HL-60 (cell line): ENCODE results near the gene MYO9B.

Experiments
- DNase-seq, 2 experiments: peaks; one replicate each; pipeline ENCODE4 v3.0.0-alpha.2; 2010 to 2020; ENCODE audit warnings: low read depth in 1 of 2, low spot score in 1 of 2
- H3K27ac ChIP-seq: fragments of 250-450 bp; sonication (Bioruptor Pico); replicated peaks from 2 replicates; pipeline ENCODE4 v1.5.1; 2020; ENCODE audit warnings: mild to moderate bottlenecking, moderate library complexity
- H3K27me3 ChIP-seq: fragments of 250-450 bp; sonication (Bioruptor Pico); 2 replicates; pipeline ENCODE4 v1.5.1; 2021; ENCODE audit warnings: mild to moderate bottlenecking, moderate library complexity; ENCODE audit not compliant: insufficient read depth, poor library complexity, severe bottlenecking
- H3K4me3 ChIP-seq: replicated peaks from 2 replicates; pipeline ENCODE4 v1.5.1; 2011; ENCODE audit warnings: mild to moderate bottlenecking, control low read depth, low read length; ENCODE audit not compliant: insufficient read depth
- GABPA ChIP-seq: IDR thresholded peaks from 2 replicates; pipeline ENCODE4 v1.6.1; 2012; ENCODE audit warnings: low read depth
- POLR2AphosphoS5 ChIP-seq: IDR thresholded peaks from 2 replicates; pipeline ENCODE4 v1.6.1; 2012; ENCODE audit warnings: low read depth
- REST ChIP-seq: IDR thresholded peaks from 2 replicates; pipeline ENCODE4 v1.6.1; 2012; ENCODE audit warnings: low read depth; ENCODE audit not compliant: insufficient replicate concordance
- SPI1 ChIP-seq: IDR thresholded peaks from 2 replicates; pipeline ENCODE4 v1.6.1; 2012; ENCODE audit warnings: low read depth, mild to moderate bottlenecking, borderline replicate concordance
- long read RNA-seq: library from polyadenylated mRNA; unstranded; transcript quantifications from one replicate; pipeline ENCODE4 v2.0.0, GENCODE V29; 2020
- TF ChIP-seq, protein P1 (sequence below): IDR thresholded peaks from one replicate; pipeline ENCODE4 v1.5.1; 2011; ENCODE audit warnings: low read length, control low read depth, inconsistent platforms; ENCODE audit not compliant: insufficient read depth

The MYO9B gene, protein sequence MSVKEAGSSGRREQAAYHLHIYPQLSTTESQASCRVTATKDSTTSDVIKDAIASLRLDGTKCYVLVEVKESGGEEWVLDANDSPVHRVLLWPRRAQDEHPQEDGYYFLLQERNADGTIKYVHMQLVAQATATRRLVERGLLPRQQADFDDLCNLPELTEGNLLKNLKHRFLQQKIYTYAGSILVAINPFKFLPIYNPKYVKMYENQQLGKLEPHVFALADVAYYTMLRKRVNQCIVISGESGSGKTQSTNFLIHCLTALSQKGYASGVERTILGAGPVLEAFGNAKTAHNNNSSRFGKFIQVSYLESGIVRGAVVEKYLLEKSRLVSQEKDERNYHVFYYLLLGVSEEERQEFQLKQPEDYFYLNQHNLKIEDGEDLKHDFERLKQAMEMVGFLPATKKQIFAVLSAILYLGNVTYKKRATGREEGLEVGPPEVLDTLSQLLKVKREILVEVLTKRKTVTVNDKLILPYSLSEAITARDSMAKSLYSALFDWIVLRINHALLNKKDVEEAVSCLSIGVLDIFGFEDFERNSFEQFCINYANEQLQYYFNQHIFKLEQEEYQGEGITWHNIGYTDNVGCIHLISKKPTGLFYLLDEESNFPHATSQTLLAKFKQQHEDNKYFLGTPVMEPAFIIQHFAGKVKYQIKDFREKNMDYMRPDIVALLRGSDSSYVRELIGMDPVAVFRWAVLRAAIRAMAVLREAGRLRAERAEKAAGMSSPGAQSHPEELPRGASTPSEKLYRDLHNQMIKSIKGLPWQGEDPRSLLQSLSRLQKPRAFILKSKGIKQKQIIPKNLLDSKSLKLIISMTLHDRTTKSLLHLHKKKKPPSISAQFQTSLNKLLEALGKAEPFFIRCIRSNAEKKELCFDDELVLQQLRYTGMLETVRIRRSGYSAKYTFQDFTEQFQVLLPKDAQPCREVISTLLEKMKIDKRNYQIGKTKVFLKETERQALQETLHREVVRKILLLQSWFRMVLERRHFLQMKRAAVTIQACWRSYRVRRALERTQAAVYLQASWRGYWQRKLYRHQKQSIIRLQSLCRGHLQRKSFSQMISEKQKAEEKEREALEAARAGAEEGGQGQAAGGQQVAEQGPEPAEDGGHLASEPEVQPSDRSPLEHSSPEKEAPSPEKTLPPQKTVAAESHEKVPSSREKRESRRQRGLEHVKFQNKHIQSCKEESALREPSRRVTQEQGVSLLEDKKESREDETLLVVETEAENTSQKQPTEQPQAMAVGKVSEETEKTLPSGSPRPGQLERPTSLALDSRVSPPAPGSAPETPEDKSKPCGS (N-terminal part only)
- long read RNA-seq, partial matches to known transcripts, result 27 of 33 reads
- long read RNA-seq, other reads (novel, unspliced or antisense), result 6 of 33 reads

DNA sequence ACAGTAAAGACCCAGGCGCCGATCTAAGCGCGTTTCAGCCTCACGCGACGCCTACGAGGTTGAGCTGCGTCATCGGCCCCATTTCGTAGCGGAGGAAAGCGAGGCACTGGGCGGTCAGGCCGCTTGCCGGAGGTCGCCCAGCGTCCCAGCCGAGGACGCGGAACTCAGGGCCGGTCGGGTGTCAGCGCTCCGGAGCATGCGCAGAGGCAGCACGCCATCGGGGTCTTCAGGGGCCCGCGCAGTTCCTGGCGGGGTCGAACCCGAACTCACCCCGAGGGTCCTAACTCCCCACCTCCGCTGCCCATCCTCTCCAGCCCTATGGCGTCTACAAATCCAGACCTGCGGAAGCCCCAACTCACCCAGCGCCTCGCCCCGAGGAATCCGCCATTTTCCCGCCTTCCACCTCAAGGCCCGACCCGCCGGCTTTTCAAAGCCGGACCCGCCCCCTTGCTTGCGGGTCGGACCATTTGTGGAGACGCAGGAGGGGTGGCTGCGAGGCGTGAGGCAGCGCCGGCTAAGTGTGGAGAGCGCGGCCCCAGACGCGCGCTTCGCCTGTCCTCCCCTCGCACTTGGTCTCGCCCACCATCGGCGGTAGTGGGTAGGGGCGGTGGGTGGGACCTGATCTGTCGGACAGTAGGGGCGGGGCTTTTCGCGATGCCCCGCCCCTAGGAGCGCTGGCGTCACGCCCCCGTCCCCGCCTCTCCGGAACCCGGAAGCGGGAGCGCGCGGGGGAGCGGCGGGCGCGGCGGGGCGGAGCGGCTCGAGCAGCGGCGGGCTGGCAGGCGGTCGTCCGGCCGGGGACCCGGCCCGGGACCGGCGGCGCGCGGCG lies at the start of gene MYO9B, which contains the start of gene HAUS8:
MYO9B (plus strand) TSS at position 743 of the 829 bp plus-strand sequence. CDS start 25,941 bp downstream, outside the sequence.
HAUS8 (minus strand) TSS at position 418 of the 829 bp plus-strand sequence; CDS start at position 388, 30 bp downstream.
- TF ChIP-seq, protein P1, sequence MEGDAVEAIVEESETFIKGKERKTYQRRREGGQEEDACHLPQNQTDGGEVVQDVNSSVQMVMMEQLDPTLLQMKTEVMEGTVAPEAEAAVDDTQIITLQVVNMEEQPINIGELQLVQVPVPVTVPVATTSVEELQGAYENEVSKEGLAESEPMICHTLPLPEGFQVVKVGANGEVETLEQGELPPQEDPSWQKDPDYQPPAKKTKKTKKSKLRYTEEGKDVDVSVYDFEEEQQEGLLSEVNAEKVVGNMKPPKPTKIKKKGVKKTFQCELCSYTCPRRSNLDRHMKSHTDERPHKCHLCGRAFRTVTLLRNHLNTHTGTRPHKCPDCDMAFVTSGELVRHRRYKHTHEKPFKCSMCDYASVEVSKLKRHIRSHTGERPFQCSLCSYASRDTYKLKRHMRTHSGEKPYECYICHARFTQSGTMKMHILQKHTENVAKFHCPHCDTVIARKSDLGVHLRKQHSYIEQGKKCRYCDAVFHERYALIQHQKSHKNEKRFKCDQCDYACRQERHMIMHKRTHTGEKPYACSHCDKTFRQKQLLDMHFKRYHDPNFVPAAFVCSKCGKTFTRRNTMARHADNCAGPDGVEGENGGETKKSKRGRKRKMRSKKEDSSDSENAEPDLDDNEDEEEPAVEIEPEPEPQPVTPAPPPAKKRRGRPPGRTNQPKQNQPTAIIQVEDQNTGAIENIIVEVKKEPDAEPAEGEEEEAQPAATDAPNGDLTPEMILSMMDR, result no peak
- peak; percentile 75 for TF ChIP-seq REST
- TF ChIP-seq SPI1, result no peak
- peak; percentile 79 for TF ChIP-seq POLR2AphosphoS5
- peak; percentile 99 for DNase-seq
- H3K4me3 ChIP-seq, result peak within 1 kb of the TSS; percentile 97
- H3K27ac ChIP-seq, result peak within 1 kb of the TSS; percentile 96
- no peaks in the 10 kb centered on the region for H3K27me3 ChIP-seq

DNA sequence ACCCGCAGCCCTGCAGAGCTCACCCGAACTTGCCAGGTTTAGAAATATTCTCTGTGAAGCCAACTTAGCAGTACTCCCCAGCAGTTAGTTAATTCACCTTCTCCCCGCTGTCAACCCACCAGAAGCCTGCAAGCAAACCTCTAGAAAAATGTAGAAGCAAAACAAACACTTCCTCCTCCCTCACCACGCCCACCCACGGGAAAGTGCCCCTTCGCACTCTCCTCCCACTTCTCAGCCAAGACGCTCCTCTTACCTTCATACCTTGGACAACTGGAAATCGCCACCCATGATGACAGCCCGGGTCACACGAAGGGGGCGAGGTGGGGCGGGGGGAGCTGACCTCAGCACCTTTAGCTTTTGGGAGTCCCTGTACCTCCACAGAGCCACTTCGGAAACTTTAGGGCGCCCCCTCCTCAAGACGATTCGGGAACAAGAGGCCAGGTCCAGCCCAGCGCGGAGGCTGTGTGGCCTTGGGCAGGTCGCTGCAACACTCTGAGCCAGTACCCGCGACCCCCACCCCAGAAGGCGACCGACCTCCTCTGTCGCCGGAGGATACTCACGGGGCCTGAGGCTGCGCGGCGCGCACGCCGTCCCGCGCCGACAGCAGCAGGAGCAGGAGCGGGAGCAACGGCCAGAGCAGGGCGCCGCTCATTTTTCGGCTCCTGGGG lies 49.5 kb upstream of the MYO9B start:
- Histone ChIP-seq H3K27ac (no peak overlapping the region), H3K4me3 (no peak overlapping the region; the same call in 1 of the 2 replicates), H3K27me3 (peaks cover 17% of the 10 kb centered on the region)
- TF ChIP-seq SPI1 (no peak), GABPA (no peak), REST (no peak), POLR2AphosphoS5 (no peak)
- TF ChIP-seq, protein P1, result no peak
- peak in 1 of 2 experiments; percentile 38 for DNase-seq
